Measurements from ENCODE around the gene TENT5C.
A peak's percentile ranks its signal among the peaks of the same experiment; 100 is the strongest.

The TENT5C gene

DNA sequence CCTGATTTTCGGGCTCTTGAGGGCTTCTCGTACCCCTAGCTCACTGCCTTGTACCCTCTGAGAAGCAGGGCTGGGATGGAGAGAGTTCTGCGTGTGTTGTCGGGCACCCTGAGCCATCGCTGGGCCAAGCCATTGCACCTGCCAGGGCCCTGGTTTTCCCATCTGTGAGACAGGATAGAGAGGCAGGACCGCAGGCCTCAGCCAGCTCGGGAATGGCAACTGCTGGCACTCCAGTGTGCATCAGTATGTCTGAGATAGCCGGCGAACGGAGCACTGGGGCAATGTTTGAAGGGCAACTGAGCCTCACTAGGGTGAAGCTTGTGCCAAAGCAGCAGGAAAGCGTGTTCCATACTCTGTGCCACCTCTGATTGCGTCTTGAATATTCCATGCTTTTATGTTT is 66.9 kb downstream of the TENT5C start:
- no peak overlapping the region for H2AFZ ChIP-seq (ENCODE audit: low read length)
- no peaks in the 10 kb centered on the region for H3K36me3 ChIP-seq (ENCODE audit: insufficient read depth, low read length)
- peaks cover 18% of the 10 kb centered on the region for H3K4me1 ChIP-seq (ENCODE audit: insufficient read depth, low read length, poor library complexity, severe bottlenecking)
- H3K79me2 ChIP-seq (ENCODE audit: insufficient read depth, low read length) = no peaks in the 10 kb centered on the region
- no peaks in the 10 kb centered on the region for H3K9me2 ChIP-seq (replicated peaks; ENCODE audit: low read depth, low read length)
- no peaks in the 10 kb centered on the region for H4K20me1 ChIP-seq (ENCODE audit: insufficient read depth, low read length, poor library complexity, severe bottlenecking)
- no peaks in the 10 kb centered on the region for H3K9me3 ChIP-seq (ENCODE audit: insufficient read depth, low read depth, low read length)
- H3K4me3 ChIP-seq (ENCODE audit: low read length, poor library complexity, severe bottlenecking) = no peak overlapping the region
- H3K9ac ChIP-seq (ENCODE audit: low read depth, low read length, poor library complexity, severe bottlenecking) = no peak overlapping the region
- H3K27me3 ChIP-seq (ENCODE audit: insufficient read depth, low read length, poor library complexity, severe bottlenecking) = no peaks in the 10 kb centered on the region
- H3F3A ChIP-seq (ENCODE audit: low read depth) = no peaks in the 10 kb centered on the region
- no peak overlapping the region for H3K4me2 ChIP-seq (ENCODE audit: low read depth, low read length, poor library complexity, severe bottlenecking)
- TF ChIP-seq EZH2phosphoT487 (IDR thresholded peaks at IDR 0.05; ENCODE audit: borderline replicate concordance) = no peak
- TF ChIP-seq, protein P1, sequence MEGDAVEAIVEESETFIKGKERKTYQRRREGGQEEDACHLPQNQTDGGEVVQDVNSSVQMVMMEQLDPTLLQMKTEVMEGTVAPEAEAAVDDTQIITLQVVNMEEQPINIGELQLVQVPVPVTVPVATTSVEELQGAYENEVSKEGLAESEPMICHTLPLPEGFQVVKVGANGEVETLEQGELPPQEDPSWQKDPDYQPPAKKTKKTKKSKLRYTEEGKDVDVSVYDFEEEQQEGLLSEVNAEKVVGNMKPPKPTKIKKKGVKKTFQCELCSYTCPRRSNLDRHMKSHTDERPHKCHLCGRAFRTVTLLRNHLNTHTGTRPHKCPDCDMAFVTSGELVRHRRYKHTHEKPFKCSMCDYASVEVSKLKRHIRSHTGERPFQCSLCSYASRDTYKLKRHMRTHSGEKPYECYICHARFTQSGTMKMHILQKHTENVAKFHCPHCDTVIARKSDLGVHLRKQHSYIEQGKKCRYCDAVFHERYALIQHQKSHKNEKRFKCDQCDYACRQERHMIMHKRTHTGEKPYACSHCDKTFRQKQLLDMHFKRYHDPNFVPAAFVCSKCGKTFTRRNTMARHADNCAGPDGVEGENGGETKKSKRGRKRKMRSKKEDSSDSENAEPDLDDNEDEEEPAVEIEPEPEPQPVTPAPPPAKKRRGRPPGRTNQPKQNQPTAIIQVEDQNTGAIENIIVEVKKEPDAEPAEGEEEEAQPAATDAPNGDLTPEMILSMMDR (conservative IDR thresholded peaks at IDR 0.05; ENCODE audit: low read length) = no peak

DNA sequence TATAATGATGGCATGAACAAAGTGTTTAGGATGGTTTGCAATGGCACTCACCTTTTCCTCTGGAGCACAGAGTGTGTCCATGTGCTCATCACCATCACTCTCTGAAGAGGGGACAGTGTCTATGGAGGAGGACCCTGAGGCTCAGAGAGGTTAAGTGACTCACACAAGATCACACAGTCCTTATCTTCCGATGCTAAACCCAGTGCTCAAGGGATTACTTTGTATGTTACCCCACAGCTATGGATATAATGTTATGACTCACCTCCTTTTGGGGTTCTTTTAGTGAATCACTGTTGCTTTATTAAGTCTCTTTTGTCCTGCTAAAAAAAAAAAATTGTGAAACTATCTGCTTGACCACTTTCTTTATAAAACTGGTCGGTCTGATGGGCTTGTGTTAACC is 67.6 kb downstream of the TENT5C start:
- Histone ChIP-seq H4K20me1 (ENCODE audit: insufficient read depth, low read length, poor library complexity, severe bottlenecking) (no peaks in the 10 kb centered on the region), H3K9ac (ENCODE audit: low read depth, low read length, poor library complexity, severe bottlenecking) (no peak overlapping the region), H3F3A (ENCODE audit: low read depth) (no peaks in the 10 kb centered on the region), H3K36me3 (ENCODE audit: insufficient read depth, low read length) (no peaks in the 10 kb centered on the region), H3K4me3 (ENCODE audit: low read length, poor library complexity, severe bottlenecking) (no peak overlapping the region), H3K4me1 (ENCODE audit: insufficient read depth, low read length, poor library complexity, severe bottlenecking) (peaks cover 18% of the 10 kb centered on the region), H3K9me3 (ENCODE audit: insufficient read depth, low read depth, low read length) (no peaks in the 10 kb centered on the region), H3K4me2 (ENCODE audit: low read depth, low read length, poor library complexity, severe bottlenecking) (no peak overlapping the region), H3K79me2 (ENCODE audit: insufficient read depth, low read length) (no peaks in the 10 kb centered on the region), H2AFZ (ENCODE audit: low read length) (no peak overlapping the region), H3K9me2 (replicated peaks; ENCODE audit: low read depth, low read length) (no peaks in the 10 kb centered on the region), H3K27me3 (ENCODE audit: insufficient read depth, low read length, poor library complexity, severe bottlenecking) (no peaks in the 10 kb centered on the region)
- no peak for TF ChIP-seq EZH2phosphoT487 (IDR thresholded peaks at IDR 0.05; ENCODE audit: borderline replicate concordance)

DNA sequence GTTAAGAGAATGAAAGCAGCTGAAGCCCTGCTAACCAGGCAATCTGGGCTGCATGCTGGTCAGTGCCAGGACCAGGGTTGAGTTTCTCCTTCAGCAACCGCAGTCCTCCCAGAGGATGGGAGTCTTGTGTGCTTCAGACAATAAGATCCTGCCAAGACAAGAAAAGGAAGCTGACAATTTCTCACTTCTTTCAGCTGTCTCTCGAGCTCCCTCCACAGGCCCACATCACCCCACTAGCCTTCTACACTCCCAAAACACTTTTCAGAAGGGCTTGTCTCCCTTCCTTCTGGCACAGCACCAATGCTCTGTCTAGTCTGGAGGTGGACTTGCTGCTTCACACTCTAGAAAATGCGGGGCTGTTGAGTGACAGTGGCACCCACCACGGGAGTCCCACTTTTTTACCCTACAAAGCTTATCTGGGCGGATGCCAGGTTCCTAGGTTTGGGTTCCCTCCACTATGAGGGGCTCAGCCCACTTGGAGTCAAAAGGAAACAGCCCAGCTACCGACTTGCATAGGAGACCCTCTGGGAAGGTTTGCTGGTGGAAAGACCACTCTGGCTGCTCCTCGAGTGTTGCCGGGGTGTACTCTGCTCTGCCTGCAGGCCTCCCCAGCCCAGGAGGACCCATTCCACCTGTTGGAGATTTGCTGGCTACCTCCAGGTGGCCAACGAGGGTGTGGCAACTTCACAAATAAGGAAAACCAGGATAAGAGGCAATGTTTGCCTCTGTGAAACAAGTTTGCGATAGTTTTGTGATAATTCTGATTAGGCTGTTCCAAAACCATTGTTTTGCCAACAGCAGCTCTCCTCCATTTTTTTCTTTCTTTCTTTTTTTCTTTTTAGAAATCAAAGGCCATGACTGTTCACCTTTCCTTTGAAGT is 68.9 kb downstream of the TENT5C start:
- H3K9me3 ChIP-seq (ENCODE audit: insufficient read depth, low read depth, low read length) = no peaks in the 10 kb centered on the region
- H3K4me3 ChIP-seq (ENCODE audit: low read length, poor library complexity, severe bottlenecking) = no peak overlapping the region
- no peaks in the 10 kb centered on the region for H3K9me2 ChIP-seq (replicated peaks; ENCODE audit: low read depth, low read length)
- H3F3A ChIP-seq (ENCODE audit: low read depth) = no peaks in the 10 kb centered on the region
- H3K4me1 ChIP-seq (ENCODE audit: insufficient read depth, low read length, poor library complexity, severe bottlenecking) = peaks cover 18% of the 10 kb centered on the region
- peak overlapping the region; percentile 34 for H3K4me2 ChIP-seq (ENCODE audit: low read depth, low read length, poor library complexity, severe bottlenecking)
- H4K20me1 ChIP-seq (ENCODE audit: insufficient read depth, low read length, poor library complexity, severe bottlenecking) = no peaks in the 10 kb centered on the region
- H3K36me3 ChIP-seq (ENCODE audit: insufficient read depth, low read length) = no peaks in the 10 kb centered on the region
- peak overlapping the region; percentile 54 for H2AFZ ChIP-seq (ENCODE audit: low read length)
- no peak overlapping the region for H3K9ac ChIP-seq (ENCODE audit: low read depth, low read length, poor library complexity, severe bottlenecking)
- H3K79me2 ChIP-seq (ENCODE audit: insufficient read depth, low read length) = no peaks in the 10 kb centered on the region
- H3K27me3 ChIP-seq (ENCODE audit: insufficient read depth, low read length, poor library complexity, severe bottlenecking) = no peaks in the 10 kb centered on the region
- TF ChIP-seq, protein P1 (conservative IDR thresholded peaks at IDR 0.05; ENCODE audit: low read length) = peak; percentile 81
- TF ChIP-seq EZH2phosphoT487 (IDR thresholded peaks at IDR 0.05; ENCODE audit: borderline replicate concordance) = no peak
